DOHH2 (cell line): ENCODE data around the gene BRIP1.

ENCODE experiments used
- H3F3A ChIP-seq: fragments of 200-600 bp; sonication (generic), shearing (Covaris generic); 2 replicates; pipeline ENCODE4 v1.6.0; 2016; ENCODE audit warnings: antibody characterized with exemption, mild to moderate bottlenecking; ENCODE audit not compliant: control insufficient read depth, insufficient read depth
- H3K27ac ChIP-seq: fragments of 200-600 bp; sonication (generic); 2 replicates; pipeline ENCODE4 v1.5.1; 2014; ENCODE audit warnings: low read depth, mild to moderate bottlenecking, low read length, moderate library complexity
- H3K27me3 ChIP-seq: fragments of 200-600 bp; sonication (generic); 2 replicates; pipeline ENCODE4 v1.6.1; 2014; ENCODE audit warnings: mild to moderate bottlenecking, low read length, mixed read lengths; ENCODE audit not compliant: control insufficient read depth
- H3K36me3 ChIP-seq: fragments of 200-600 bp; sonication (generic); 2 replicates; pipeline ENCODE4 v1.6.1; 2014; ENCODE audit warnings: mild to moderate bottlenecking, low read length, moderate library complexity, mixed read lengths; ENCODE audit not compliant: control insufficient read depth
- H3K4me1 ChIP-seq: fragments of 200-600 bp; sonication (generic); 2 replicates; pipeline ENCODE4 v1.6.1; 2014; ENCODE audit warnings: mild to moderate bottlenecking, low read length, mixed read lengths; ENCODE audit not compliant: control insufficient read depth
- H3K4me2 ChIP-seq: fragments of 200-600 bp; sonication (generic); 2 replicates; pipeline ENCODE4 v1.6.0; 2014; ENCODE audit warnings: mild to moderate bottlenecking, low read length, moderate library complexity
- H3K4me3 ChIP-seq: fragments of 200-600 bp; sonication (generic); 2 replicates; pipeline ENCODE4 v1.5.1; 2014; ENCODE audit warnings: mild to moderate bottlenecking, low read length, mixed read lengths
- H3K79me2 ChIP-seq: fragments of 200-600 bp; sonication (generic); 2 replicates; pipeline ENCODE4 v1.6.1; 2014; ENCODE audit warnings: mild to moderate bottlenecking, low read length, mixed read lengths; ENCODE audit not compliant: control insufficient read depth
- H3K9me2 ChIP-seq: fragments of 200-600 bp; sonication (generic); replicated peaks from 2 replicates; pipeline ENCODE4 v1.6.1; 2014; ENCODE audit warnings: mild to moderate bottlenecking, low read length, mixed read lengths; ENCODE audit not compliant: control insufficient read depth
- H3K9me3 ChIP-seq: fragments of 200-600 bp; sonication (generic); 2 replicates; pipeline ENCODE4 v1.6.1; 2014; ENCODE audit warnings: antibody characterized with exemption, low read length, mixed read lengths; ENCODE audit not compliant: control insufficient read depth, insufficient read depth
- H4K20me1 ChIP-seq: fragments of 200-600 bp; sonication (generic); 2 replicates; pipeline ENCODE4 v1.6.0; 2014; ENCODE audit warnings: low read depth, mild to moderate bottlenecking, antibody characterized with exemption, low read length, moderate library complexity; ENCODE audit not compliant: control insufficient read depth, insufficient read depth
- CTCF ChIP-seq: fragments of 200-600 bp; sonication (generic); IDR thresholded peaks from one replicate; pipeline ENCODE4 v1.5.1; 2014; ENCODE audit warnings: antibody characterized with exemption, mild to moderate bottlenecking, low read depth, low read length; ENCODE audit not compliant: poor library complexity, severe bottlenecking
- EZH2phosphoT487 ChIP-seq: fragments of 200-600 bp; sonication (generic); IDR thresholded peaks from 2 replicates; pipeline ENCODE4 v1.6.1; 2017; ENCODE audit warnings: borderline replicate concordance, mild to moderate bottlenecking, antibody characterized with exemption, low read length, moderate library complexity, mixed read lengths

BRIP1 gene

DNA sequence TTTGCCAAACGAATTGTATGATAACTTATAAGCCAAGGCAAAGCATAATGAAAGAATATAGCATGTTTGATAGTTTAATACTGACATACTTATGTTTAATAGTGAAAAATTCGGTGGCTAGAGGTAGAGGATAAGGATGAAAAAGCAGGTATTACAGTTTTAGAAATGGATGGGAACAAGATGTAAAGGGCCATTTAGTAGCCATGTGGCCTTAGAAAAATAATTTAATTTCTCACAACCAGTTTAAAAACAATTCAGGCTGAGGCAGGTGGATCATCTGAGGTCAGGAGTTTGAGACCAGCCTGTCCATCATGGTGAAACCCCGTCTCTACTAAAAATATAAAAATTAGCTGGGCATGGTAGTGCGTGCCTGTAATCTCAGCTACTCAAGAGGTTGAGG, 152.8 kb downstream of the BRIP1 start:
- no peak overlapping the region for H3K4me3 ChIP-seq
- peaks cover 72% of the 10 kb centered on the region for H3K36me3 ChIP-seq
- TF ChIP-seq EZH2phosphoT487 (no peak), CTCF (no peak)
- no peak overlapping the region for H3K27ac ChIP-seq
- H3K4me2 ChIP-seq, result no peak overlapping the region
- H4K20me1 ChIP-seq, result no peaks in the 10 kb centered on the region
- no peaks in the 10 kb centered on the region for H3F3A ChIP-seq
- H3K9me2 ChIP-seq, result no peaks in the 10 kb centered on the region
- no peaks in the 10 kb centered on the region for H3K4me1 ChIP-seq
- no peaks in the 10 kb centered on the region for H3K27me3 ChIP-seq
- H3K9me3 ChIP-seq, result no peaks in the 10 kb centered on the region; the same call in 1 of the 2 replicates
- H3K79me2 ChIP-seq, result no peaks in the 10 kb centered on the region

- Histone ChIP-seq H3K27ac (no peak overlapping the region), H3K36me3 (peaks cover 70% of the 10 kb centered on the region), H3K4me2 (no peak overlapping the region), H3K27me3 (no peaks in the 10 kb centered on the region), H3K9me2 (no peaks in the 10 kb centered on the region), H3F3A (no peaks in the 10 kb centered on the region), H3K9me3 (no peaks in the 10 kb centered on the region; the same call in 1 of the 2 replicates), H3K4me3 (no peak overlapping the region), H3K4me1 (no peaks in the 10 kb centered on the region), H3K79me2 (no peaks in the 10 kb centered on the region), H4K20me1 (no peaks in the 10 kb centered on the region)
- no peak for TF ChIP-seq CTCF
- no peak for TF ChIP-seq EZH2phosphoT487
Observed at GRCh38 chr17:61709567-61709966, 153.8 kb downstream of the BRIP1 start.

DNA sequence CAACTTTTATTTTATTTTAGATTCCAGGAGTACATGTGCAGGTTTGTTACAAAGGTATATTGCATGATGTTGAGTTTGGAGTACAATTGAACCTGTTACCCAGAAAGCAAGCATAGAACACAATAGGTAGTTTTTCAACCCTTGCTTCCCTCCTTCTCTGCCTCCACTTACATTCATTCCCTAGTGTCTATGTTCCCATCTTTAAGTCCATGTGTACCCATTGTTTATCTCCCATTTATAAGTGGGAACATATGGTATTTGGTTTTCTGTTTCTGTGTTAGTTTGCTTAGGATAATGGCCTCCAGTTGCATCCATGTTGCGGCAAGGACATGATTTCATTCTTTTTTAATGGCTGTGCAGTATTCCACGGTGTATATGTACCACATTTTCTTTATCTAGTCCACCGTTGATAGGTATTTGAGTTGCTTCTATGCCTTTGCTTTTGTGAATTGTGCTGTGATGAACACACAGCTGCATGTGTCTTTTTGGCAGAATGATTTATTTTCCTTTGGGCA, 158.3 kb downstream of the BRIP1 start:
- no peaks in the 10 kb centered on the region for H3K79me2 ChIP-seq
- H3K36me3 ChIP-seq, result peaks cover 70% of the 10 kb centered on the region
- H3K4me3 ChIP-seq, result no peak overlapping the region
- no peak overlapping the region for H3K4me2 ChIP-seq
- H4K20me1 ChIP-seq, result no peaks in the 10 kb centered on the region
- no peaks in the 10 kb centered on the region for H3K9me2 ChIP-seq
- H3F3A ChIP-seq, result no peaks in the 10 kb centered on the region
- no peaks in the 10 kb centered on the region for H3K4me1 ChIP-seq
- TF ChIP-seq CTCF (no peak), EZH2phosphoT487 (no peak)
- H3K27me3 ChIP-seq, result no peaks in the 10 kb centered on the region
- no peak overlapping the region for H3K27ac ChIP-seq
- peaks cover 30% of the 10 kb centered on the region for H3K9me3 ChIP-seq
